HG03064 (cell line): ENCODE measurements around the gene NUF2.
"Not testable (repeated sequence)": the region's sequence is repeated elsewhere in the genome, so short reads cannot be mapped to it uniquely, and the experiment has no call there.

Source experiments
- ATAC-seq: cut with Tn5 transposase; IDR thresholded peaks from one replicate; pipeline ENCODE4 v1.9.1; 2021; ENCODE audit warnings: low read depth; ENCODE audit not compliant: unreplicated experiment

The NUF2 gene

DNA sequence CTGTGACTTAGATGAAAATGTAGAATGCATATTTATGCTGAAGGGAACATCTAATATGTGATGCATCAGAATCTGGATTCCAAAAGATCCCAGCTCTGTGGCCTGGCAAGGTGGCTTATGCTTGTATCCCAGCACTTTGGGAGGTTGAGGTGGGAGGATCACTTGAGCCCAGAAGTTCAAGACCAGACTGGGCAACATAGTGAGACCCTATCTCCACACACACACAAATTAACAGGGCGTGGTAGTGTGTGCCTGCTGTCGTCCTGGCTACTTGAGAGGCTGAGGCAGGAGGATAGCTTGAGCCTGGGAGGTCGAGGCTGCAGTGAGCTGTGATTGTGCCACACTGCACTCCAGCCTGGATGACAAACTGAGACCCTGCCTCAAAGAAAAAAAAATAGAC, 1.6 kb downstream of the NUF2 start:
- not testable (repeated sequence) for ATAC-seq

DNA sequence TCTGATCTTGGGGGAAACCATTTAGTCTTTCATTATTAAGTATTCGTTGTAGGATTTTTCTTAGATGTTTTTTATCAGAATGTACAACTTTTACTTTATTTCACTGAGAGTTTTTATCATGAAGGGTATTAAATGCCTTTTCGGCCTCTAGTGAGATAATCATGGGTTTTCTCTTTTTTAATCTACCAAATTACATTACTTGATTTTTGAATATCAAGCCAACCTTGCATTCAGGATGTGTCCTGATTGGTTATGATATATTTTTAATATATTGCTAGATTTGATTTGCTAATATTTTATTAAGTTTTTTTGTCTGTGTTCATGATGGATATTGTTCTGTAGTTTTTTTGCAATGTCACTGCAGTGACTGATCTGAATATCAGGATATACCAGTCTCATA, 9.4 kb downstream of the NUF2 start:
- no peak for ATAC-seq

DNA sequence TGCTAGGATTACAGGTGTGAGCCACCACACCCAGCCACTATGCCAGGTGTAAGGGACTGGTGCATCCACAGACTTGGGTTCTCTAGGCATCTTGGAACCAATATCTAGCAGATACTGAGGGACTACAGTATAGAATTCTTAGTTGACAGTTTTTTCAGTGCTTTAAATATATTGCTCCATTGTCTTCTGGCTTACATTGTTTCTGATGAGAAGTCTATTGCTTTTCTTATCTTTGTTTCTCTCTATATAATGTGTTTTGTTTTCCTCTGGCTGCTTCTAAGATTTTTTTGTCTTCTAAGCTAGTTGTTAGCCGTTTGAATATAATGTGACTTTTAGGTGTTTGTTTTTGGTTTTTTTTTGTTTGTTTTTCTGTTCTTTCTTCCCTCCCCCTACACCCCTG, 13.5 kb downstream of the NUF2 start:
- no peak for ATAC-seq

DNA sequence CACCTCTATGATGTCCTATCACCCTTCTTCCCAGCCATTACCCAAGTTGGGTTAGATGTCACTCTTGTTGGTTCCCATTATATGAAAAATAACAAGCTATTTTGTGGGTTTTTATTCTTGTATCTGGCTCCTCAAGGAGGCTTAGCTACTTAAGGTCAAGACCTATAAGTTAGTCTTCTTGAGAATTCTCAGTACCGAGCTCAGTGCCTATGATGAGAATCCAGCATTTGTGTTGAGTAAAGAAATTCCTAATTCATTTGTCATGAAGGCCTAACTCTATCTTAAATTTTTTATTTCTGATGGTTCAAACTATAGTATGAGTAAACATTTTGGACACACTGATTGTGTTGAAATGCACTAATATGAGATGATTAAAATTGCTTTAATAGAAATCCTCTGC, 15.9 kb downstream of the NUF2 start:
- ATAC-seq, result no peak

DNA sequence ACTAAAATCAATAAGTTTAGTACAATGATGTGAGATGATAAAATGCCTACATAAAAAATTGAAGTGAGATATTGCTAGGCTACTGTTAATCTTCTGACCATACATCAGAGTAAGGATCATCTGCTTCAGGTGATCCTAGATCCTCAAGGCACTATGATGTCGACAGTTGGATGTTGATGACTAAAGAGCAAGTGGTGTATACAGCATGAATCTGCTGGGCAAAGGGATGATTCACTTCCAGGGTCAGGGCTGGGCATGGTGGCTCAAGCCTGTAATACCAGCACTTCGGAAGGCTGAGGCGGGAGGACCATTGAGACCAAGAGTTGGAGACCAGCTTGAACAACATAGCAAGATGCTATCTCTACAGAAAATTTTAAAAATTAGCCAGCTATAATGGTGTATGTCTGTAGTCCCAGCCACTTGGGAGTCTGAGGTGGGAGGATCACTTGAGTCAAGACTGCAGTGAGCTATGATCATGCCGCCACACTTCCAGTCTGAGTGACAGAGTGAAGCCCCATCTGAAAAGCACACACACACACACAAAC, 24.6 kb downstream of the NUF2 start:
- ATAC-seq, result no peak

DNA sequence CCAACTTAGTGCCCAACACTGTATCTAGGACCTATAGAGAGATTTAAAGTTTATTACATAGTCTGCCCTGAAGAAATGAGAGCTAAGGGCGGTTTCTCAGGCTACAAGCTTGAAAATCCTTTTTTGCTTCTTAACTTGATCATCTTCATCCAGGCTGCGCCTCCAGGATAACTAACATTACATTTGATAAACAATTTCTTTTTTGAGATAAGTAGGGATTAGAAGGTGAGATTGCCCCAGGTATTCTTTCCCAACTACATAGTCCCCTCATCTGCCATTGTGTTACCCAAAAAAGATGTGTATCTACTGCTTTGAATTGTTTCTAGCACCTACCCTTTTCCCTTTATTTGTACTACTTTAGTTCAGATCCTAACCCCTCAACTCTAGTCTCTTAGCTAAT, 25.4 kb downstream of the NUF2 start:
- no peak for ATAC-seq

DNA sequence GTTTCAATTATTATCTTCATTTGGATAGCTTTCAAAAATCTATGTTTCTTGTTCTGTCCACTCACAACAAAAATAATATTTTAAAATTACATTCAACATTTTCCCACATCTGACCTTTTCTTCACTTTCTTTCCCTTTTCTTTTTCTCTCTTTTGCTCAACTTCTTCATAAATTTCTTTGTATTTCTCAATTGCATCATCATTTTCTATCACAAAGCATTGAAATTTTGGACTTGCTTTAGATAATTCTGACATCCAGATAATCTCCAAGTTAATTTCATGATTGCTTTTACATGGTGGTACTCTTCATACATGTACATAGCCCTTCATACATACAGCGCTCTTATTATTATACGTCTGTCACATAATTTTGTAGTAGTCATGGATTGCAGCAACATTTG, 30.2 kb downstream of the NUF2 start:
- ATAC-seq, result no peak

DNA sequence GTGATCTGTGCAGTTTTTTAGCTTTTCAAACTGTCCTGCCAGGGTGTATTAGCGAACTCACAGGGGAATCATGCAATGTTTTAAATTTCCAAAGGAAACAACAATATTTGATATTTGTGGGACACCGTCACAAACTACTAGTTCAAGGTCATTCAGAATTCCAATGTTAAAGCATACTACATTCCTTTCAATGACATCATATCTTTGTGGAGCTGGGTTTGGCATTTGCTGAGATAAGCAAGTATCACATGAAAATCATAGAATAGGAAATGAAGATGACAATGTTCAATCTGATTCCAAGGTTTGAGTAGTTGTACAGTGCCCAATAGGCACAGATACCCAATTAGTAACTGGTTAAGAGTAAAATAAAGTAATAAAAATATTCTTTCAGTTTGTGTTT, 35.6 kb downstream of the NUF2 start:
- ATAC-seq, result no peak

DNA sequence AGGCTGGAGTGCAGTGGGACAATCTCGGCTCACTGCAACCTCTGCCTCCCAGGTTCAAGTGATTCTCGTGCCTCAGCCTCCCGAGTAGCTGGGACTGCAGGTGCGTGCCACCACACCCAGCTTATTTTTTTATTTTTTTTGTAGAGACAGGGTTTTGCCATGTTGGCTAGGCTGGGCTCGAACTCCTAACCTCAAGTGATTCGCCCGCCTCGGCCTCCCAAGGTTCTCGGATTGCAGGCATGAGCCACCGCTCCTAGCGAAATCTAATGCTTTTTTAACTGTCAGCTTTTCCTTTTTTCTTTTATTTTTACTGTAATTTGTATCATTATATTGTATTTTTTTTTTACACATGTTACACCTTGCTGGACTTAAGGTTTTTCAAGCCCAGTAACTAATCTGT, 36.4 kb downstream of the NUF2 start:
- ATAC-seq, result not testable (repeated sequence)

DNA sequence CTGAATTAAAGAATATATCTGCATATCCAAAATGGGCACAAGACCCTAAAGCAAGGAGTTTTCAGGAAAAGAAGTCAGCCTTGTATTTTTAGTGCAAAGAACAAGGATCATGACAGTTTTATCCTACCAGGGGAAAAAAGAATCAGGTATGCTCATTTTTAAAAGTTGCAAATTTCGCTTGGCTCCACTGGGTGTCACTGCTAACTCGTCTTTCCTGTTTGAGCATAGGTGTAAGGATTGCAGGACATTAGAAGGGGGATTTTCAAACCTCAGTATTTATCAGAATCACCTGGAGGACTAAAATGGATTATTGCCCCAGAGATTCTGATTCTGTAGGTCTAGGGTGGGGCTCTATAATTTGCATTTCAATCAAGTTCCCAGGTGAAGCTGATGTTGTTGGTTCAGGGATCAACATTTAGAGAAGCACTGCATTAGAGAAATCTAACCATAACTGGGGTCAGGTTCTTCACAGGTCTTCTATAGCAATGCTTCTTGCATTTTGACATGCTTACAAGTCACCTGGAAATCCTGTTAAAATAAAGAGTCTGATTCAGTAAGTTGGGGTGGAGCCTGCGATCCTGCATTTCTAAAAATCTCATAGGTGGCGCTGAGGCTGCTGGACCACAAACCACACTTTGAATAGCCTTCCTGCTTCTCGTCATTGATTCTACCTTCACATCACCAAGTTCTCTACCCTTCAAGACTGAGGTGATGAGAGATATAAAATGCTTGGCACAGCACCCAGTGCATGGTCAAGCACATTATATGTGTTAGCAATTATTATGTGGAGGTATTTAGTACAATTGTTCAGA, 39.6 kb downstream of the NUF2 start:
- ATAC-seq, result no peak

DNA sequence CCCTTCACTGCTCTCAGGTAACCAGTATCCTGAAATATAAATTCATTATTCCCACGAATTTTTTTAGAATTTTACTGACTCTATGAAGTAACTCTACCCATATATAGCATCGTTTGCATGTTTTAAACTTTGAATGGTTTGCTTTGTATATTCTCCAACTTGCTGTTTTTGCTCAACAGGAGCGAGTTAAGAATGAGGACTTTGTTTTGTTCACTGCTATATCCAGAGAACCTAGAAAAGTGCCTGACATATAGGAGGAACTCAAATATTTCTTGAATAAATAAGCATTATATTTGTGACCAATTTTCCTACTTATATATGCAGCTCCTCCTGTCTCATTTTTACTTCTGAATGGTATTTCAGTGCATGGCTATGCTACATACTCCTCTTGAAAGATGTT, 43.4 kb downstream of the NUF2 start:
- ATAC-seq, result no peak

DNA sequence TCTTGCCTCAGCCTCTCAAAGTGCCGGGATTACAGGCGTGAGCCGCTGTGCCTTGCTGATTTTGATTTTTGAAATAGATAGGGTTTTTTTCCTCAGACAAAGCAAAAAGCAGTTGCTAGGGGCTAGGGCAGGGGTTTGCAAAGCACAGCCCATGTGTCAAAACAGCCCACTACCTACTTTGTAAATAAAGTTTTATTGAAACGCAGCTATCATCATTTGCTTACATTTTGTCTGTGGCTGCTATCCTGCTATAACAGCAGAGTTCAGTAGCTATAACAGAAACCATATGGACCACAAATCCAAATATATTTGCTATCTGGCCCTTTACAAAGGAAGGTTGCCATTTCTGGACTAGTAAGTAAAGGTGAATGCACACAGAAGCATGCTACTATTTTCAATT, 44.8 kb downstream of the NUF2 start:
- no peak for ATAC-seq

DNA sequence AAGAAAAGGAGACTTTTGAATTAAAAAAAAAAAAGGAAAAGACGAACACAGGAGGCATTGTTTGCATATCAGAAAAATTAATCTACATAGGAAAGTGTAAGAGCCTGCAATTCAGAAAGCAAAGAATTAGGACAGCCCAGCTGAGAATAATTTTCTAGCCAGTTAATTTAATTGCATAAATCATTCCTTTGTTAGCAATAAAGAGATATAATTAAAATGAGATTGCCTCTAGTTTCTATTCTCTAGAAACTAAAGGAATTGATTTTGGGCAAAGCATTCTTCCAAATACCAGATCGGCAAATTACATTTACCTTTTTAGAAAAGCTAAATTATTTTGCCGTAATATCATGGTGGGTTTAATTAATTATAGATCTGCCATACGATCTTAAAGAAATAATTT, 46.0 kb downstream of the NUF2 start:
- no peak for ATAC-seq

DNA sequence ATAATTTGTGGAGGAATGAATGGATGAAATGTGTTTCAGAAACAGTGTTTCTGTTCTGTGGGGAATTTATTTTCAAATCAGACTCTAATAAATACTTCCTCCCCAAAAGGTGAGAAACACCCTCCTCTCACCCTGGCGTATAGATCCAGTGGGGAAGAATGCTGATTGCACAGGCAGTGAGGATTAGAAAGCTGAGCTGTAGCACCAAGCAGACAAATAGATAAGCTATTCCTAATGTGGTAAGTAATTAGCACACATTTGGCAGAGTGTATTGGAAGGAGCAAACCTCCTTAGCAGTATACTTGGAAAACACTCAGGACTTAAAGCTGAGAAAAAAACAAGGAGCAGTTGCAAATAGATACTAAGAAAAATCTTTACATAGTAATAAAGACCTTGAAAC, 50.8 kb downstream of the NUF2 start:
- no peak for ATAC-seq

DNA sequence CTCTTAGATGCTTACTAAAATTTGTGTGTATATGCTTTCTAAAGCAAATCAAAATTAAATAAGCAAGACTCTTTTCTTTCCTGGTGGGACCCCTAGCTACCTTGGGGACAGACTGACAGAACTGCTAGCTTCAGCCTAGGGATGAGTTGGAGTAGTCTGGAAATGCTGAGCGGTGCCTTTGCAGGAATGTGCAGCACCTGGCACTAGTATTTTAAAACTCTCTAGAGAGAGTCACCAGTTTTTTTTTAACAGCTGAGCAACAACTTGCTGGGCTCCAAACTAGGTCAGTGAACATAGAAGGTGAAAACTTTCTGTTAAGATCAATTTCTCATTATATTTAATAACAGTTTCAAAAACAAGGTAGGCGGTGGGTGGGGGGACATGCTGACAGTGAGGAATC, 56.8 kb downstream of the NUF2 start:
- ATAC-seq, result no peak

DNA sequence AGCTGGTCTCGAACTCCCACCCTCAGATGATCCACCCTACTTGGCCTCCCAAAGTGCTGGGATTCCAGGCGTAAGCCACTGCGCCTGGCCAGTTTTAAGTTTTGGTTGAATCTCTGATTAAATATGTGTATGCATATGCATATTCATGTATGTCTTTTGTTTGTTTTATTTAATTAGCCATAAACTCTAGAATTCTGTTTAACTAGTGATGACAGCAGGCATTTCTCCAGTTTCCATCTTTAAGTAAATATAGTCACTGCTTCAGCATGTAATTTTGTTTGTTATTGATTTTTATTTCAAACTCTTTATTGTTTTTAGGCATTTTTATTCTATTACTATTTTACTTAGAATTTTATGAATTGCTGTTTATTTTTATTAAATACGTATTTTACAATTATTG, 58.0 kb downstream of the NUF2 start:
- no peak for ATAC-seq

DNA sequence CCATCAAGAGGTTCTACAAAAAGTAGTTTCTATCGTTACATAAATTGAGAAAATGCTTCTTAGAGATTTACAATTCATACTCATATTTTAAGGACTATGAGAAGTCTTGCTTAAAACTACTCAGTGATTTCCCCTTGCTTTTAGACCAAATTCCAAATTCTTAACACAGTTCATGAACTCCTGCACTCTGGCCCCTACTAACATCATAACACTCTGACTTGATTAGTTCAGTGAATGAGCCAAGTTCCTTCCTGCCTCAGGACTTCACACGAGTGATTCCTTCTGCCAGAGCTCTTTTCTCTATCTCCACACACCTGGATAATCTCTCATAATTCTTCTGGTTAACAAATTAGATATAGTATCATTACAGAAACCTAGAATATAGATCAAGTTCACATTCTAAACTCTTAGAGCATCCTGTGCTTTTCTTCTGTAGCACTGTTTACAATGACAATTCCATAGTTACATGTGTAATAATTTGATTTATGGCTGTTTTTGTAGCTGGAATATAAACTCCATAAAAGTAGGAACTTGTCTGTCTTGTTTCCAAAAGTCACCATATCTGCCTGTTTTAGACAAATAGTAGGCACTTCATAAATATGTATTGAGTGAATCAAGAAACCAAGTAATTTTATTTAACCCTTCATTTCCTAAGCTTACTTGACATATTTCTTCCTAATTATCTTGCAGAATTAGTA, 59.9 kb downstream of the NUF2 start:
- ATAC-seq, result no peak

DNA sequence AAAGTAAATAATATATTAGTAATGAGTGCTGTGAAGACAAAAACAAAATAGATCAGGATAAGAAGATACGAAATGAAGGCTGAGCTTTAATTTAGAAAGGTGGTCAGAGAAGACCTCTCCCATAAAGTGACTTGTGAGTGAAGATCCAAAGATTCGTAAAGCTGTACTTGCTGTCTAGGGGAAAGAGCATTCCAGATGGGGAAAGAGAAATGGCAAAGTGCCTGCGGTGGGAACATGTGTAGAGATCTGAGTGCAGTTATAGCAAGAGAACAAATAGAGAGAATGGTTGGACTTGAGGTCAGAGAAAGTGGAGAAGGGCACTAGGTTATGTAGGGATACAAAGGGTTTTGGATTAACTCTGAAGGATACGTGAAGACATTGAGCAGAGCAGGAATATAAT, 60.6 kb downstream of the NUF2 start:
- no peak for ATAC-seq

DNA sequence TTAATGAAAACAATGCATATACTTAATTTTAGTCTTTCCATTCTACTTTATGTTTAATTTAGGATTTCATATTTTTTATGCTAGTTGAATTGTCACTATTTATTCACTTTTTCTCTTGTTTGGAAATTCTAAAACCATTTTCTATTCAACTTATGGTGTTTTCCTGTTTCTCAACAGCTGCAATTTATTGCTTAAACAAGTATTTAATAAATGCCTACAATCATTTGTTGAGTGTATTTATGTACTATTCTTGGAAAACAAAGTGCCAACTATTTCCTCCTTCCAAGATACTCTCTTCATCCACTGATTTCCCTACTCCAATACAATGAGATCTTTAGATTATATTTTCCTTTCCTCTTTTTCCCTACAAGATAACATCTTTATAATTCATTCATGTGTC, 65.4 kb downstream of the NUF2 start:
- no peak for ATAC-seq

DNA sequence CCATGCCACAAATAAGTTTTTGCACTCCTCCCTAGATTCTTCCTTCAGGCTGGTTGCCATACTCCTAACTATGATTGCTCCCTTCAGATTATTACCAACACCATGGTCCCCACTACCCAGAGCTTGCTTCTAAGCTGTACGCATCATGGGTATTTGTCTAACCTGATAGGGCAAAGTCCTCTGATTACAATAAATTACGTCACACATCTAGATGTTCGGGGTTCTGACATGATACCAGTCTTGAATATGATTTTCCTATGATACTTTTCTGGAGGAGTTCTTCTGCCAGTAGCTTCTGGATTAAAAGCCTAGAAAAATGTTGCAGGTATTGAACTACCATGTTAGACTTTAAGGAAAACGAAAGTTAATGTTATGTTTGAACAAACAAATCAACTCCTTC, 67.2 kb downstream of the NUF2 start:
- no peak for ATAC-seq

DNA sequence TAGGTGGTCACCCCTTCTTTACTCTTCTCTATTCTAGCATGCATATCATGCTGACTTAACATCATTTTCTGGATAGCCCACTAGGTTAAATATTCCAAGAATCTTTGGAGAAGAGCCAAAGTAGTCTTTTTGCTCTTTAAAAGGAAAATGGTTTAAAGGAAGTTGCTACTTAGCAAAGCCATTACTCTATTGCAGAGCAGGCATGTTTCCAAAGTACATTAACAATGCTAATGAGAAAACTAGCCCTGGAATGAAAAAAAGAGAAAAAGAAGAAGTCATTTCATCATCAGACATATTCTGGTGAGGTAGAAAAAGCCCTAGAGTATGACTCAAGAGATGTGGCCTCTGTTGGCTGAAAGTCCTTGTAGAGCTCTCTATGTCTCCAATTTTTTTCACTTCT, 74.0 kb downstream of the NUF2 start:
- no peak for ATAC-seq
